Spleen (tissue), 11 donors: ENCODE results near the gene SLC16A8. TPM values are rescaled to one million over a fixed set of nuclear protein-coding genes. Genes with fewer than 3 reads are reported as not detected.

Experiments used
- DNase-seq: peaks from one replicate; pipeline ENCODE4 v3.0.0-alpha.2; 2020
- H3K27ac ChIP-seq, 8 donors: fragments of 200-600 bp; sonication (generic) in 7 of 8; 1 replicate in 4 of 8; 2 replicates in 4 of 8; pipeline versions ENCODE4 v1.5.0 to v1.8.0; 2016 to 2021; ENCODE audit warnings: inconsistent platforms in 4 of 8, mild to moderate bottlenecking in 4 of 8, moderate library complexity in 1 of 8
- H3K27me3 ChIP-seq, 7 donors: fragments of 200-600 bp; sonication (generic) in 6 of 7; replicated peaks in 1 of 7; 1 replicate in 4 of 7; 2 replicates in 3 of 7; pipeline versions ENCODE4 v1.5.0 to v1.8.0; 2016 to 2021; ENCODE audit warnings: inconsistent platforms in 3 of 7, mild to moderate bottlenecking in 1 of 7
- H3K36me3 ChIP-seq, 6 donors: fragments of 200-600 bp; sonication (generic) in 5 of 6; 1 replicate in 4 of 6; 2 replicates in 2 of 6; pipeline versions ENCODE4 v1.5.0 to v1.8.0; 2016 to 2021; ENCODE audit warnings: inconsistent platforms in 2 of 6
- H3K4me1 ChIP-seq, 6 donors: fragments of 200-600 bp; sonication (generic) in 5 of 6; 1 replicate in 3 of 6; 2 replicates in 3 of 6; pipeline versions ENCODE4 v1.5.0 to v1.8.0; 2016 to 2021; ENCODE audit warnings: inconsistent platforms in 3 of 6
- H3K4me3 ChIP-seq, 8 donors: fragments of 200-600 bp; sonication (generic) in 7 of 8; 1 replicate in 4 of 8; 2 replicates in 4 of 8; pipeline versions ENCODE4 v1.5.0 to v1.8.0; 2016 to 2021; ENCODE audit warnings: inconsistent platforms in 4 of 8, mild to moderate bottlenecking in 4 of 8, moderate library complexity in 2 of 8
- H3K9me3 ChIP-seq, 8 donors: fragments of 200-600 bp; sonication (generic) in 7 of 8; 1 replicate in 4 of 8; 2 replicates in 4 of 8; pipeline versions ENCODE4 v1.5.0 to v1.8.0; 2016 to 2021; ENCODE audit warnings: inconsistent platforms in 4 of 8
- CTCF ChIP-seq, 11 experiments: fragments of 200-600 bp in 7 of 11; fragments of 450-650 bp in 4 of 11; sonication (generic) in 4 of 11; IDR thresholded peaks in 8 of 11; conservative IDR thresholded peaks in 3 of 11; 1 replicate in 7 of 11; 2 replicates in 4 of 11; pipeline versions ENCODE4 v1.4.0 to v1.8.0; 2016 to 2021; ENCODE audit warnings: antibody characterized with exemption in 11 of 11, inconsistent platforms in 4 of 11, mild to moderate bottlenecking in 1 of 11
- POLR2A ChIP-seq, 3 donors: fragments of 450-650 bp; IDR thresholded peaks; one replicate each; pipeline ENCODE4 v1.5.1; 2017; ENCODE audit warnings: antibody characterized with exemption in 3 of 3, mild to moderate bottlenecking in 1 of 3
- POLR2AphosphoS5 ChIP-seq, 3 donors: sonication (generic); formaldehyde crosslinking; IDR thresholded peaks; one replicate each; pipeline ENCODE4 v1.5.1; 2017; ENCODE audit warnings: antibody characterized with exemption in 3 of 3
- WGBS, 5 donors: extraction: QIAGEN DNeasy Blood & Tissue Kit in 3 of 5; methylation state at CpG; one replicate each; pipeline versions ENCODE4 v1.1.5 to v1.1.7; 2013 to 2018; 5-methylcytosine and 5-hydroxymethylcytosine counted together
- intact Hi-C: fragments of 100-400 bp; cut with DNase I; formaldehyde crosslinking; loops from one replicate; pipeline ENCODE4 v1.15.0; 2023; ENCODE audit warnings: low total_unique reads
- polyA plus RNA-seq, 3 donors: library from polyadenylated mRNA; stranded (reverse); fragments of 200-250 nt; gene quantifications; one replicate each; pipeline ENCODE4 v1.2.1, GENCODE V29; 2013
- total RNA-seq, 7 donors: library from RNA; depleted of rRNA in 3 of 7; stranded (reverse); fragments of >200 nt in 3 of 7; fragmentation: NEBNext Ultra II Directional in 4 of 7; extraction: Animal tissue kit (Norgen Biotek cat#: 25700) in 4 of 7; gene quantifications; one replicate each; pipeline versions ENCODE4 v1.1.0 to v1.2.1, GENCODE V29; 2016 to 2021
- donor health status: healthy with polysubstance abuse.
- donor health status: DM: no; HTN: no; CAD: no; lungs with moderate emphysema.
- donor health status: DM: no; HTN: no; CAD: no.
- donor health status: Bipolar disorder and iron deficiency.
- donor health status: healthy.
- donor health status: DM: no; HTN: no; CAD: no.
- donor health status: DM: yes; HTN: yes; CAD: no.

SLC16A8 gene
- total and polyA plus RNA-seq, 10 donors, result 0.22 to 1.2 (median 0.68) TPM; not detected in 4

DNA sequence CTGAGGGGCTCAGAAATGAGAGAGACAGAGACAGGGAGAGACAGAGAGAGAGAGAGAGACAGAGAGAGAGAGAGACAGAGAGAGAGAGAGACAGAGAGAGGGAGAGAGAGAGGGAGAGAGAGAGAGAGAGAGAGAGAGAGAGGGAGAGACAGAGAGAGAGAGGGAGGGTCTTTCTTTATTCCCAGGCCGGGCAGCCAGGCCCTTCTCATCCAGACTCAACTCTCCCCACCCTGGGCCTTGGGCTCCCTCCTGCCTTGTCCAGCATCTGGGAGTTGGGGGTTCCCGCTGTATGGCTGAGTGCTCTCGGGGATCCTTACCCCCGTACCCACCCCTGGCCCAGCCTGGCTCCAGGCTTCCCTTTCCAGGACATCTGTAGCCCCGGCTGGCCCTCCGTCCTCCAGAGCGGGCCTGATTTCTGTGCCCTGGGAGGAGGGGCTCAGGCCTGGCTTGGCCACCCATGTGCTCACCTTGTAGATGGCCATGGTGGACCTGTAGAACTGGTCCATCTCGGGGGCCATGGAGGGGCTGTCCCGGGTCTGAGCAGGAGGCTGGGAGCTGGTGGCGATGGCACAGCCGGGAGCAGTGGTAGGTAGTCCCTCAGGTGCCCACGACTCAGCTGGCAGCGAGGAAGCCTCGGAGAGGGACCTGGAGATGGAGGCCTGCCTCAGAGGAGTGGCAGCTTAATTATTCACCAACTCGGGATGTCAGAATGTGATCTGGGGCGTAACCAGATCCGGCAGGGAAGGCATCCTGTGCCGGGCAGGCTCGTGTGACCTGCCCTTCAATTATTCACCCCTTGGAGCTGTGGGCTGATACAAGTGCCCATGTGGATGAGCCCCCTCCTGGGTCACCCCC is 26.3 kb upstream of the SLC16A8 start, which contains the start of gene BAIAP2L2:
TSS of gene BAIAP2L2 (minus strand) at position 677 of the 855 bp plus-strand sequence. CDS start at position 518, 159 bp downstream.
- Histone ChIP-seq H3K9me3 (no peaks in the 10 kb centered on the region), H3K4me1 (peaks cover 0 to 9% (median 7%) of the 10 kb centered on the region in 6 donors), H3K36me3 (peaks cover 0 to 22% (median 5%) of the 10 kb centered on the region in 6 donors), H3K4me3 (no peak within 1 kb of the TSS), H3K27ac (no peak within 1 kb of the TSS), H3K27me3 (no peaks in the 10 kb centered on the region)
- intact Hi-C loops, result loop anchor here (5.0 kb wide), 1 partner anchor 242 kb away; no protein-coding TSS in a partner anchor
- no peak for DNase-seq
- 82 to 94% (median 92%) methylated on average over 10 to 19 of the region's 19 CpGs for WGBS, 5 donors
- no peak for TF ChIP-seq POLR2A (IDR thresholded peaks at IDR 0.05)
- TF ChIP-seq POLR2AphosphoS5 (IDR thresholded peaks at IDR 0.05), result no peak
- TF ChIP-seq CTCF (IDR thresholded peaks at IDR 0.05 in 8 of 11, conservative IDR thresholded peaks at IDR 0.05 in 3 of 11), result no peak

- peaks cover 0 to 4% (median 3%) of the 10 kb centered on the region in 6 donors for H3K4me1 ChIP-seq
- TF ChIP-seq CTCF (IDR thresholded peaks at IDR 0.05 in 8 of 11, conservative IDR thresholded peaks at IDR 0.05 in 3 of 11) (no peak), POLR2A (IDR thresholded peaks at IDR 0.05) (no peak), POLR2AphosphoS5 (IDR thresholded peaks at IDR 0.05) (no peak)
- H3K9me3 ChIP-seq, result no peaks in the 10 kb centered on the region
- H3K4me3 ChIP-seq, result no peak overlapping the region
- H3K27me3 ChIP-seq, result no peaks in the 10 kb centered on the region
- WGBS, 5 donors, result 90 to 95% (median 95%) methylated on average over 12 to 22 of the region's 22 CpGs
- intact Hi-C loops, result loop anchor here (5.0 kb wide), 1 partner anchor 243 kb away; no protein-coding TSS in a partner anchor
- H3K27ac ChIP-seq, result no peak overlapping the region
- no peak for DNase-seq
- peaks cover 0 to 19% (median 5%) of the 10 kb centered on the region in 6 donors for H3K36me3 ChIP-seq
Observed at GRCh38 chr22:38109371-38110001, 25.5 kb upstream of the SLC16A8 start.

DNA sequence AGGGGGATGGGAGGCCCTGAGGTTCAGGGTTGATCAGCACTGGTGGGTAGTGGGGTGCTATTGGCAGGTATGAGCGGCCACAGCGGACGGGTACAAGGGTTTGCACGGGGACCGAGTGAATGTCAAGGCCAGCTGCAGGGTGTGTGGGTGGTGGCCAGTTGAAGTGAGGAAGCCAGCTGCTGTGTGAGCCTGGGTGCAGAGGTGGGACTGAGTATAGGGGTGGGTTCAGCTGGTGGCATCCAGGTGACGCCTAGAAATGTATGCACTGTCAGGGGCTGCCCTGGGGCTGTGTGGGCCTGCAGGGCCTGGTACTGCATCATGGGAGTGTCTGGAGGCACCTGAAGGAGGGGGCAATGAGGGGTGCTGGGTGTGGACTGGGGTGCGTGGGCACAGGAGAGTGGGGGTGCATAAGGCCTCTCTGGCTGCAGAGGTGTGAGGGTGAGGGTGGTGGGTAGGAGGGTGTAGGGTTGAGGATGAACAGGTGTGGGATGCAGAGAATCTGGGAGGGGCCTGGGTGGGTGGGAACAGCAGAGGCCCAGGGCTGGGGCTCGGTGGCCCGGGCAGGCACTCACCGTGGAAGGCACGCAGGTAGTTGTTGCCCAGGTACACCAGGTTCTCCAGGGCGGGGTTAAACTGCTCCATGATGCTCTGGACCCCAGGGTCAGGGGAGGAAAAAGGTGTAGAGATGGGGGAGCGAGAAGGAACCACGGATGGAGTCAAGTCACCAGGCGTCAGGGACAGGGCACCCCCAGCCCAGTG is 24.8 kb upstream of the SLC16A8 start:
- Histone ChIP-seq H3K4me1 (no peaks in the 10 kb centered on the region), H3K9me3 (no peaks in the 10 kb centered on the region), H3K27ac (no peak overlapping the region), H3K4me3 (no peak overlapping the region), H3K27me3 (no peaks in the 10 kb centered on the region), H3K36me3 (peaks cover 0 to 19% (median 5%) of the 10 kb centered on the region in 6 donors)
- no peak for TF ChIP-seq POLR2AphosphoS5 (IDR thresholded peaks at IDR 0.05)
- no peak for TF ChIP-seq CTCF (IDR thresholded peaks at IDR 0.05 in 8 of 11, conservative IDR thresholded peaks at IDR 0.05 in 3 of 11)
- no peak for TF ChIP-seq POLR2A (IDR thresholded peaks at IDR 0.05)
- intact Hi-C loops, result no loop called here
- WGBS, 5 donors, result 89 to 95% (median 91%) methylated on average over 15 of the region's 15 CpGs
- no peak for DNase-seq
